Left lung (tissue), 10 donors: ENCODE results near the gene LHFPL2. TPM values are rescaled to one million over a fixed set of nuclear protein-coding genes. Genes with fewer than 3 reads are reported as not detected.

Source experiments
- ATAC-seq: fragments of 200-7000 bp; cut with Tn5 transposase; one replicate; pipeline ENCODE4 v1.9.1; 2020; ENCODE audit warnings: moderate library complexity
- DNase-seq, 4 donors: peaks; one replicate each; pipeline ENCODE4 v3.0.0-alpha.2; 2013 to 2020
- H3K27ac ChIP-seq, 2 donors: fragments of 200-600 bp; sonication (generic) in 1 of 2; one replicate each; pipeline versions ENCODE4 v1.5.0 to v1.8.0; 2020 to 2021
- H3K27me3 ChIP-seq, 2 donors: fragments of 200-600 bp; sonication (generic) in 1 of 2; one replicate each; pipeline versions ENCODE4 v1.5.0 to v1.8.0; 2020 to 2021
- H3K36me3 ChIP-seq, 2 donors: fragments of 200-600 bp; sonication (generic) in 1 of 2; one replicate each; pipeline versions ENCODE4 v1.5.0 to v1.8.0; 2020 to 2021
- H3K4me1 ChIP-seq, 2 donors: fragments of 200-600 bp; one replicate each; pipeline ENCODE4 v1.8.0; 2021
- H3K4me3 ChIP-seq, 2 donors: fragments of 200-600 bp; sonication (generic) in 1 of 2; one replicate each; pipeline versions ENCODE4 v1.5.0 to v1.8.0; 2020 to 2021; ENCODE audit warnings: mild to moderate bottlenecking in 1 of 2
- H3K9me3 ChIP-seq, 2 donors: fragments of 200-600 bp; sonication (generic) in 1 of 2; one replicate each; pipeline versions ENCODE4 v1.5.0 to v1.8.0; 2020 to 2021
- CTCF ChIP-seq, 2 donors: fragments of 200-600 bp; sonication (generic) in 1 of 2; IDR thresholded peaks; one replicate each; pipeline versions ENCODE4 v1.5.0 to v1.8.0; 2021; ENCODE audit warnings: antibody characterized with exemption in 2 of 2
- intact Hi-C, 2 donors: fragments of 100-400 bp; cut with DNase I; formaldehyde crosslinking; loops; one replicate each; pipeline versions ENCODE4 v1.11.2 to v1.14.2; 2022
- polyA plus RNA-seq, 6 donors: library from polyadenylated mRNA; unstranded; fragments of 120-200 nt; gene quantifications; one replicate each; pipeline ENCODE4 v1.2.1, GENCODE V29; 2013; ENCODE audit not compliant: insufficient read length in 6 of 6
- total RNA-seq, 2 donors: library from RNA; stranded (reverse); fragmentation: NEBNext Ultra II Directional; extraction: Animal tissue kit (Norgen Biotek cat#: 25700); gene quantifications; one replicate each; pipeline ENCODE4 v1.2.1, GENCODE V29; 2021
- donor health status: DM: no; HTN: yes; CAD: no.
- donor health status: DM: no; HTN: no; CAD: no.

Gene LHFPL2
- total and polyA plus RNA-seq, 8 donors: 39.6 to 89.9 (median 48.9) TPM

GRCh38 chr5:78662323-78662722 is 13.8 kb upstream of the LHFPL2 start:
- Histone ChIP-seq H3K27ac (no peak overlapping the region), H3K9me3 (no peaks in the 10 kb centered on the region), H3K36me3 (no peaks in the 10 kb centered on the region), H3K4me3 (no peak overlapping the region), H3K27me3 (no peaks in the 10 kb centered on the region), H3K4me1 (peaks cover 0 to 5% of the 10 kb centered on the region in 2 donors)
- intact Hi-C loops: no loop called here
- no peak for TF ChIP-seq CTCF (IDR thresholded peaks at IDR 0.05)
- no peak for DNase-seq
- ATAC-seq: no peak

DNA sequence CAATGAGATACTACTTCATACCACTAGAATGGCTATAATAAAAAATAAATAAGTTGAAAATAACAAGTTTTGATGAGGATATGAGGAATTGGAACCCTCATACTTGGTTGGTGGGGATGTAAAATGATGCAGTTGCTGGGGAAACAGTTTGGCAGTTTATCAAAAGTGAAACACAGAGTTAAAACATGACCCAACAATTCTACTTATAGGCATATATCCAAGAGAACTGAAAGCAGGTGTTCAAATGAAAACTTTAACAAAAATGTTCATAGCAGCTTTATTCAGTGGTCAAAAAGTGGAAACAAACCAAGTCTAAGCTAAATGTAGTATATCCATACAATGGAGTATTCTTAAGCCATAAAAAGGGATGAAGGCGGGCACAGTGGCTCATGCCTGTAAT is 13.1 kb upstream of the LHFPL2 start:
- H3K4me3 ChIP-seq: no peak overlapping the region
- no peaks in the 10 kb centered on the region for H3K36me3 ChIP-seq
- no peak for TF ChIP-seq CTCF (IDR thresholded peaks at IDR 0.05)
- H3K27ac ChIP-seq: no peak overlapping the region
- ATAC-seq (no peak), DNase-seq (no peak)
- H3K4me1 ChIP-seq: peaks cover 0 to 5% of the 10 kb centered on the region in 2 donors
- no peaks in the 10 kb centered on the region for H3K9me3 ChIP-seq
- no peaks in the 10 kb centered on the region for H3K27me3 ChIP-seq
- intact Hi-C loops: no loop called here

GRCh38 chr5:78661044-78661443 is 12.5 kb upstream of the LHFPL2 start:
- intact Hi-C loops: no loop called here
- H3K27me3 ChIP-seq: no peaks in the 10 kb centered on the region
- no peak for TF ChIP-seq CTCF (IDR thresholded peaks at IDR 0.05)
- H3K36me3 ChIP-seq: no peaks in the 10 kb centered on the region
- H3K27ac ChIP-seq: no peak overlapping the region
- ATAC-seq (no peak), DNase-seq (no peak)
- peaks cover 0 to 5% of the 10 kb centered on the region in 2 donors for H3K4me1 ChIP-seq
- no peak overlapping the region for H3K4me3 ChIP-seq
- no peaks in the 10 kb centered on the region for H3K9me3 ChIP-seq

DNA sequence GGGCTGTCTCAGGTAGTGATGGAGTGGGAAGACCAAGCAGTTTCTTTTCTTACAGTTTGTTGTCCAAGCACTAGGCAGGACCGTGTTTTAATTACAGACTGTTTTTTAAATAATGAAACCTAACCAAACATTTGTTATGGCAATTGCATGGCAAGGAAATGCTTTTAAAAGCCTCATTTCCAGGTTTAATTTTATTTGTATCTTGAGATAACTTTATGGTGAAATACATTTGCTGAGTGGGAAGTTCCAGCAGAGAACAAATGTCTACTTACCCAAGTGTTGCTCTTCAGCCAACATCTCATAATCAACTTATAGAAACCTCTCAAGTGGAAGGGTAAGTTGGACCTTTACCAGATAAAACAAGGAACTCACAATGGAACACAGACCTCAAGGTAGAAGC is 11.8 kb upstream of the LHFPL2 start:
- TF ChIP-seq CTCF (IDR thresholded peaks at IDR 0.05): no peak
- Histone ChIP-seq H3K9me3 (no peaks in the 10 kb centered on the region), H3K4me3 (no peak overlapping the region), H3K27ac (no peak overlapping the region), H3K4me1 (peaks cover 0 to 5% of the 10 kb centered on the region in 2 donors), H3K36me3 (no peaks in the 10 kb centered on the region), H3K27me3 (no peaks in the 10 kb centered on the region)
- intact Hi-C loops: no loop called here
- DNase-seq: no peak
- ATAC-seq: peak; percentile 21

DNA sequence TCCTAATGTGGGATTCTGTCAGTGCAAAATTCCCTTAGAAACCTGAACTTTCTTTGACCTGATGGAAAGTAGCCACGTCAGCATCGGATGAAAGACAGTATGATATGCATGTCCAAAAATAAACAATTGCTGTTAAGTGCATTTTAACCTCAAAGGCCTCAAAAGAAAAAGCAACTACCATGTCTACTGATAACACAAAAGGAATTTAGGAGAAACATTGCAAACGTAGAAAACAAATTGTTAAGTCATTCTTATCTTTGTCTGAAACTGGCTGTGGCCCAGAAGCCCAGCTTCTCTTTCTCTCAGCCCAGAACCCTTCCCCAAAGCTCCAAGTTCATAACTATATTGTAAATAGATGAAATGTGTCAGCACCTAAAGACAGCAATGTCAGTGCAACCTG is 11.1 kb upstream of the LHFPL2 start:
- H3K4me1 ChIP-seq: peaks cover 0 to 5% of the 10 kb centered on the region in 2 donors
- no peak for ATAC-seq
- no peaks in the 10 kb centered on the region for H3K27me3 ChIP-seq
- peak in 1 of 4 donors; percentile 26 for DNase-seq
- no peaks in the 10 kb centered on the region for H3K9me3 ChIP-seq
- H3K4me3 ChIP-seq: no peak overlapping the region
- intact Hi-C loops: no loop called here
- H3K36me3 ChIP-seq: no peaks in the 10 kb centered on the region
- no peak overlapping the region for H3K27ac ChIP-seq
- no peak for TF ChIP-seq CTCF (IDR thresholded peaks at IDR 0.05)
